GM18867 (cell line): ENCODE measurements around the gene TUBA8.
"Not testable (repeated sequence)": the region's sequence is repeated elsewhere in the genome, so short reads cannot be mapped to it uniquely, and the experiment has no call there.

Experiments used
- ATAC-seq: cut with Tn5 transposase; IDR thresholded peaks from one replicate; pipeline ENCODE4 v1.9.1; 2021; ENCODE audit warnings: mild to moderate bottlenecking, moderate library complexity; ENCODE audit not compliant: unreplicated experiment

The TUBA8 gene

DNA sequence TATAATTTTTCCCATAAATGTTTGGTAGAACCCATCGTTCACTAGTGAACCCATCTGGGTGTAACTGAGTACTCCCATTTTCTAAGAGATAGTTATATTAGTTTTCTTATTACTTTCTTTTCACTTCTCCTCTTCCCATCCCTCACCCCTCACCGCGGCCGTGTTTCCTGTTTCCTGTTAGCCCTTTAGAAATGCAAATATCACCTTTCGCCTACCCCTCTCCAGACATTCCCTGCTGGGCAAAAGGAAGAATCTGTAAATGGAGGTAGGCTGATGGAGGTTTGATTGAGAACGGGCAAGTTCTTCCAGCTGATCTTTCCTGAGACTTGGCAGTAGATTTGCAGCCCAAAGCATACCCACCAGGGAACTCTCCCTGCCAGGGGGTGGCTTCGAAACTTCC is 54.7 kb downstream of the TUBA8 start:
- not testable (repeated sequence) for ATAC-seq

DNA sequence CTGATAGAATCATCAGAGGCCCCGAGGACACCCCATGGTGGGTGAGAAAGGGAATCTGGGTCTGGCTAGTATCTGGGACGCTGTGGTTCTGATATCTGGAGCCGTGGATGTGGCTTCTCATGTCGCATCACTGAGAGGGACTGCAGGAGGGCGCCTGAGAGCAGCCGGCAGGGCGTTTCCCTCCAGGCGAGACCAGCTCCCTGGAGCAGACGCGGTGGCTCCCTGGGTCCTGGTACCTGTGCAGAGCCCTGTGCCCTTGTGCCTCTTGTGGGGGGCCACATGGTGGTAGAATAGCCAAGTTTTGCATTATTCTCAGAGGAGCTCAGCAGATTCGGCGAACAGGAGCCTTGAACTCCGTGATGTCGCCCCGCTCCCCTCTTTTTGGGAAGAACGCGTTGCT is 59.7 kb downstream of the TUBA8 start:
- ATAC-seq = not testable (repeated sequence)

DNA sequence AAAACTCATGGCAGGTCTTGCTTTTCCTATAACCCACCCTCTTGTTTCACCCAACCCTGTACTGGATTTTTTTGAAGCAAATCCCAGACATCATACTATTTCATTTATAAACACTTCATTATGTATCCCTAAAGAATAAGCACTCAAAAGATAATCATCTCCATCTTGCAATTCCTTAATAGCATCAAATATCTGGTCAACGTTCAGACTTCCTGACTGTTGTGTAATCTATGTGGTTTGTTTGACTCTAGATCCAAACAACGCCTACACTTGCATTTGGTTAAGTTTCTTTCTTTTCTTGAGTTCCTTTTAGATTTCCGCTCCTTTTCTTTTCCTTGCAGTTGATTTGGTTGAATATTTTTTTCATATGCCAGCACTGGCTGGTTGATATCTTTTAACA is 61.6 kb downstream of the TUBA8 start:
- not testable (repeated sequence) for ATAC-seq

DNA sequence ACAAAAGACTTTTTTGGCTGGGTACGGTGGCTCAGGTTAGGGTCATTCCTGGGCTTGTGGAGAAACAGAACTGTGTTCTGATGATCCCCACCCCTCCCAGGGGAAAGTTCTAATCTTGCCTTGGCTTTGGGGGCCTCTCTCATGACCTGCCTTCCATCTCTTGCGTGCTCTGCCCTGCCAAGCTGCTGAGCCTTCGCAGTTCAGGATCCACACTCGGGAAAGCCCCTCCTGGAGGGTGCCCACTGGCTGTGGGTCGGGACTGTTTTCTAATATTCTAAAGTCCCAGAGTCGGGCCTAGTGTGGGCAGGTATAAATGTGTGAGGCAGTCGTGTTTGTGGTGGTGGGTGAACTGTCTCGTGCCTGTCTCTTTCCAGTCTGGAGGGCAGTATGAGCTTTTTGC is 62.2 kb downstream of the TUBA8 start:
- ATAC-seq = not testable (repeated sequence)

DNA sequence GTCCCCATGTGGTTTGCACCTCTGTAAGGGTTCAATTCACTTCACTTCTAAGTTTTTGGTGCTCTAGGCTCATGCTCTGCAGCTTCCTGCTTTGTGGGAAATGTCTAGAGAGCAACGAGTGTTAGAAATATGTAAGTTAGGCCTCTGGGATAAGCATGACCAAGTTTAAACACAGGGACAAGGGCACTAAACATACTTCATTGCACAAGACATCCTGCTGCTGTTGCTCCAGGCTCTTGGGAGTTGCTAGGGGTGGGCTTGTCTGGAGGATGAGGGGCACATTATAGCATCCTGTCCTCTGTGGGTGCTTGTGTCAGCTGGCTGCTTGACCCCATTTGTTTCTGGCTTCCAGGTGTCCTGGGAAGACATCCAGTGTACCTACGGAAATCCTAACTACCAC is 62.8 kb downstream of the TUBA8 start:
- not testable (repeated sequence) for ATAC-seq
